OCI-LY1 (cell line): Measurements from ENCODE around the gene MANF.

Source experiments
- H2AFZ ChIP-seq: fragments of 200-600 bp; sonication (generic), shearing (Covaris generic); 2 replicates; pipeline ENCODE4 v1.6.0; 2014; ENCODE audit warnings: antibody characterized with exemption, mild to moderate bottlenecking, low read length
- H3F3A ChIP-seq: fragments of 200-600 bp; sonication (generic), shearing (Covaris generic); 2 replicates; pipeline ENCODE4 v1.6.0; 2014; ENCODE audit warnings: mild to moderate bottlenecking, antibody characterized with exemption, low read length, moderate library complexity; ENCODE audit not compliant: insufficient read depth
- H3K27ac ChIP-seq: fragments of 200-600 bp; sonication (generic); 2 replicates; pipeline ENCODE4 v1.5.1; 2014; ENCODE audit warnings: low read length, mixed run types, mild to moderate bottlenecking, low read depth; ENCODE audit not compliant: poor library complexity, severe bottlenecking
- H3K27me3 ChIP-seq: fragments of 200-600 bp; sonication (generic); 2 replicates; pipeline ENCODE4 v1.6.0; 2014; ENCODE audit warnings: antibody characterized with exemption, mild to moderate bottlenecking, low read length, moderate library complexity; ENCODE audit not compliant: insufficient read depth
- H3K36me3 ChIP-seq: fragments of 200-600 bp; sonication (generic); 2 replicates; pipeline ENCODE4 v1.6.1; 2014; ENCODE audit warnings: mild to moderate bottlenecking, antibody characterized with exemption, low read length, moderate library complexity, mixed read lengths; ENCODE audit not compliant: insufficient read depth
- H3K4me1 ChIP-seq: fragments of 200-600 bp; sonication (generic); 2 replicates; pipeline ENCODE4 v1.5.1; 2014; ENCODE audit warnings: mild to moderate bottlenecking, low read length, moderate library complexity; ENCODE audit not compliant: insufficient read depth, severe bottlenecking
- H3K4me2 ChIP-seq: fragments of 200-600 bp; sonication (generic), shearing (Covaris generic); 2 replicates; pipeline ENCODE4 v1.6.1; 2014; ENCODE audit warnings: low read length
- H3K4me3 ChIP-seq: fragments of 200-600 bp; sonication (generic); 2 replicates; pipeline ENCODE4 v1.5.1; 2014; ENCODE audit warnings: low read length, low read depth, mild to moderate bottlenecking, mixed read lengths; ENCODE audit not compliant: poor library complexity, severe bottlenecking
- H3K79me2 ChIP-seq: fragments of 200-600 bp; shearing (Covaris generic); 2 replicates; pipeline ENCODE4 v1.6.1; 2016; ENCODE audit warnings: mixed run types, low read length, mixed read lengths; ENCODE audit not compliant: insufficient read depth
- H3K9ac ChIP-seq: fragments of 200-600 bp; sonication (generic), shearing (Covaris generic); 2 replicates; pipeline ENCODE4 v1.6.1; 2014; ENCODE audit warnings: mild to moderate bottlenecking, low read length, mixed read lengths
- H3K9me2 ChIP-seq: fragments of 200-600 bp; sonication (generic), shearing (Covaris generic); 2 replicates; pipeline ENCODE4 v1.6.1; 2014; ENCODE audit warnings: low read depth, mild to moderate bottlenecking, low read length, mixed read lengths
- H3K9me3 ChIP-seq: fragments of 200-600 bp; shearing (Covaris generic); 2 replicates; pipeline ENCODE4 v1.6.1; 2014; ENCODE audit warnings: low read length, mixed read lengths
- H4K20me1 ChIP-seq: fragments of 200-600 bp; sonication (generic), shearing (Covaris generic); 2 replicates; pipeline ENCODE4 v1.6.0; 2016; ENCODE audit warnings: mild to moderate bottlenecking, low read length; ENCODE audit not compliant: insufficient read depth
- EZH2 ChIP-seq: fragments of 200-600 bp; sonication (generic), shearing (Covaris generic); IDR thresholded peaks from 2 replicates; pipeline ENCODE4 v1.8.0; 2017; ENCODE audit warnings: borderline replicate concordance, mixed run types, mild to moderate bottlenecking, antibody characterized with exemption, low read length, moderate library complexity, mixed read lengths
- TF ChIP-seq, protein P1 (sequence below): fragments of 200-600 bp; sonication (generic), shearing (Covaris generic); IDR thresholded peaks from 2 replicates; pipeline ENCODE4 v1.5.1; 2017; ENCODE audit warnings: mild to moderate bottlenecking, antibody characterized with exemption, low read length, moderate library complexity, mixed read lengths

MANF gene

GRCh38 chr3:51396401-51396800 is 11.3 kb downstream of the MANF start:
- Histone ChIP-seq H3K27ac (no peak overlapping the region), H3K4me1 (peaks cover 46% of the 10 kb centered on the region), H3K36me3 (peaks cover 82% of the 10 kb centered on the region), H2AFZ (no peak overlapping the region), H4K20me1 (no peaks in the 10 kb centered on the region), H3K4me2 (no peak overlapping the region), H3K9ac (peak overlapping the region; percentile 31; the same call in 1 of the 2 replicates), H3K27me3 (no peaks in the 10 kb centered on the region), H3K9me3 (no peaks in the 10 kb centered on the region; the same call in 1 of the 2 replicates), H3K79me2 (peaks cover 18% of the 10 kb centered on the region), H3F3A (no peaks in the 10 kb centered on the region), H3K9me2 (no peaks in the 10 kb centered on the region), H3K4me3 (no peak overlapping the region)
- TF ChIP-seq, protein P1, sequence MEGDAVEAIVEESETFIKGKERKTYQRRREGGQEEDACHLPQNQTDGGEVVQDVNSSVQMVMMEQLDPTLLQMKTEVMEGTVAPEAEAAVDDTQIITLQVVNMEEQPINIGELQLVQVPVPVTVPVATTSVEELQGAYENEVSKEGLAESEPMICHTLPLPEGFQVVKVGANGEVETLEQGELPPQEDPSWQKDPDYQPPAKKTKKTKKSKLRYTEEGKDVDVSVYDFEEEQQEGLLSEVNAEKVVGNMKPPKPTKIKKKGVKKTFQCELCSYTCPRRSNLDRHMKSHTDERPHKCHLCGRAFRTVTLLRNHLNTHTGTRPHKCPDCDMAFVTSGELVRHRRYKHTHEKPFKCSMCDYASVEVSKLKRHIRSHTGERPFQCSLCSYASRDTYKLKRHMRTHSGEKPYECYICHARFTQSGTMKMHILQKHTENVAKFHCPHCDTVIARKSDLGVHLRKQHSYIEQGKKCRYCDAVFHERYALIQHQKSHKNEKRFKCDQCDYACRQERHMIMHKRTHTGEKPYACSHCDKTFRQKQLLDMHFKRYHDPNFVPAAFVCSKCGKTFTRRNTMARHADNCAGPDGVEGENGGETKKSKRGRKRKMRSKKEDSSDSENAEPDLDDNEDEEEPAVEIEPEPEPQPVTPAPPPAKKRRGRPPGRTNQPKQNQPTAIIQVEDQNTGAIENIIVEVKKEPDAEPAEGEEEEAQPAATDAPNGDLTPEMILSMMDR, result no peak
- TF ChIP-seq EZH2, result no peak

- Histone ChIP-seq H3K4me1 (peaks cover 41% of the 10 kb centered on the region), H3K36me3 (peaks cover 77% of the 10 kb centered on the region), H2AFZ (no peak overlapping the region), H3F3A (no peaks in the 10 kb centered on the region), H4K20me1 (no peaks in the 10 kb centered on the region), H3K27me3 (no peaks in the 10 kb centered on the region), H3K27ac (no peak overlapping the region), H3K9me3 (no peaks in the 10 kb centered on the region; the same call in 1 of the 2 replicates), H3K4me3 (no peak overlapping the region), H3K9me2 (no peaks in the 10 kb centered on the region), H3K79me2 (peaks cover 11% of the 10 kb centered on the region), H3K9ac (no peak overlapping the region), H3K4me2 (no peak overlapping the region)
- TF ChIP-seq, protein P1, result no peak
- TF ChIP-seq EZH2, result no peak
These were observed 12.3 kb downstream of the MANF start for GRCh38 chr3:51397392-51397791.

GRCh38 chr3:51398595-51399310 is 13.7 kb downstream of the MANF start:
- TF ChIP-seq, protein P1, result no peak
- no peak for TF ChIP-seq EZH2
- Histone ChIP-seq H3K27me3 (no peaks in the 10 kb centered on the region), H3K4me2 (no peak overlapping the region), H4K20me1 (no peaks in the 10 kb centered on the region), H3K4me3 (no peak overlapping the region), H3K79me2 (peaks cover 7% of the 10 kb centered on the region; the same call in 1 of the 2 replicates), H3K4me1 (peaks cover 28% of the 10 kb centered on the region), H2AFZ (no peak overlapping the region), H3K9me2 (no peaks in the 10 kb centered on the region), H3F3A (no peaks in the 10 kb centered on the region), H3K9me3 (no peaks in the 10 kb centered on the region), H3K36me3 (peaks cover 75% of the 10 kb centered on the region), H3K27ac (no peak overlapping the region), H3K9ac (no peak overlapping the region)
